Parathyroid adenoma (tissue), 2 donors: ENCODE results near the gene TACC2.
"Not testable (repeated sequence)": the region's sequence is repeated elsewhere in the genome, so short reads cannot be mapped to it uniquely, and the experiment has no call there.

ENCODE experiments used
- H2AFZ ChIP-seq: fragments of 300-600 bp; sonication (generic); one replicate; pipeline ENCODE4 v1.7.0; 2017; ENCODE audit warnings: antibody characterized with exemption, mild to moderate bottlenecking
- H3K27ac ChIP-seq: fragments of 300-600 bp; sonication (generic); one replicate; pipeline ENCODE4 v1.7.0; 2017
- H3K27me3 ChIP-seq: fragments of 300-600 bp; sonication (generic); one replicate; pipeline ENCODE4 v1.7.0; 2017; ENCODE audit warnings: low read length; ENCODE audit not compliant: control insufficient read depth, insufficient read depth
- H3K36me3 ChIP-seq: fragments of 300-600 bp; sonication (generic); one replicate; pipeline ENCODE4 v1.7.0; 2017; ENCODE audit warnings: low read length; ENCODE audit not compliant: control insufficient read depth, insufficient read depth
- H3K4me1 ChIP-seq: fragments of 300-600 bp; sonication (generic); one replicate; pipeline ENCODE4 v1.7.0; 2017; ENCODE audit warnings: control low read depth
- H3K4me2 ChIP-seq: fragments of 300-600 bp; sonication (generic); one replicate; pipeline ENCODE4 v1.7.0; 2017; ENCODE audit warnings: low read length
- H3K4me3 ChIP-seq: fragments of 300-600 bp; sonication (generic); one replicate; pipeline ENCODE4 v1.7.0; 2017; ENCODE audit warnings: low read depth, low read length
- H3K79me2 ChIP-seq: fragments of 300-600 bp; sonication (generic); one replicate; pipeline ENCODE4 v1.7.0; 2017; ENCODE audit warnings: control low read depth
- H3K9ac ChIP-seq: fragments of 300-600 bp; sonication (generic); one replicate; pipeline ENCODE4 v1.7.0; 2017; ENCODE audit warnings: mild to moderate bottlenecking
- H3K9me3 ChIP-seq: fragments of 300-600 bp; sonication (generic); one replicate; pipeline ENCODE4 v1.7.0; 2017; ENCODE audit warnings: low read length; ENCODE audit not compliant: control insufficient read depth
- CTCF ChIP-seq: fragments of 300-600 bp; sonication (generic); IDR thresholded peaks from one replicate; pipeline ENCODE4 v1.7.0; 2017; ENCODE audit warnings: antibody characterized with exemption, mild to moderate bottlenecking
- donor health status: primary hyperparathyroidism.

Gene TACC2

GRCh38 chr10:122087436-122087835 lies 98.5 kb downstream of the TACC2 start:
- H3K79me2 ChIP-seq, result no peaks in the 10 kb centered on the region
- no peaks in the 10 kb centered on the region for H3K27me3 ChIP-seq
- no peak overlapping the region for H3K9ac ChIP-seq
- no peak for TF ChIP-seq CTCF
- H3K4me3 ChIP-seq, result no peak overlapping the region
- H3K27ac ChIP-seq, result no peak overlapping the region
- H3K9me3 ChIP-seq, result no peaks in the 10 kb centered on the region
- peaks cover 8% of the 10 kb centered on the region for H3K4me1 ChIP-seq
- H3K36me3 ChIP-seq, result no peaks in the 10 kb centered on the region
- H3K4me2 ChIP-seq, result no peak overlapping the region
- no peak overlapping the region for H2AFZ ChIP-seq

GRCh38 chr10:122089311-122090017 lies 100.5 kb downstream of the TACC2 start:
- Histone ChIP-seq H3K4me1 (peaks cover 8% of the 10 kb centered on the region), H3K79me2 (no peaks in the 10 kb centered on the region), H3K4me2 (no peak overlapping the region), H3K36me3 (no peaks in the 10 kb centered on the region), H3K27me3 (no peaks in the 10 kb centered on the region), H2AFZ (no peak overlapping the region), H3K27ac (no peak overlapping the region), H3K4me3 (no peak overlapping the region), H3K9ac (no peak overlapping the region), H3K9me3 (no peaks in the 10 kb centered on the region)
- no peak for TF ChIP-seq CTCF

- Histone ChIP-seq H3K27me3 (no peaks in the 10 kb centered on the region), H3K79me2 (no peaks in the 10 kb centered on the region), H3K9me3 (no peaks in the 10 kb centered on the region), H3K4me2 (no peak overlapping the region), H2AFZ (no peak overlapping the region), H3K9ac (no peak overlapping the region), H3K4me1 (peaks cover 8% of the 10 kb centered on the region), H3K4me3 (no peak overlapping the region), H3K27ac (no peak overlapping the region), H3K36me3 (no peaks in the 10 kb centered on the region)
- no peak for TF ChIP-seq CTCF
These were observed 102.8 kb downstream of the TACC2 start for GRCh38 chr10:122091722-122092121.

- no peaks in the 10 kb centered on the region for H3K79me2 ChIP-seq
- H3K9ac ChIP-seq, result no peak overlapping the region
- H3K9me3 ChIP-seq, result no peaks in the 10 kb centered on the region
- H3K4me3 ChIP-seq, result no peak overlapping the region
- no peak overlapping the region for H3K4me2 ChIP-seq
- H3K27me3 ChIP-seq, result no peaks in the 10 kb centered on the region
- no peak overlapping the region for H3K27ac ChIP-seq
- peaks cover 8% of the 10 kb centered on the region for H3K4me1 ChIP-seq
- no peak for TF ChIP-seq CTCF
- H2AFZ ChIP-seq, result no peak overlapping the region
- H3K36me3 ChIP-seq, result no peaks in the 10 kb centered on the region
These were observed 104.1 kb downstream of the TACC2 start for GRCh38 chr10:122093076-122093475.

GRCh38 chr10:122096181-122096580 lies 107.2 kb downstream of the TACC2 start:
- not testable (repeated sequence) for H3K4me1 ChIP-seq, H3K79me2 ChIP-seq, H3K9me3 ChIP-seq, H2AFZ ChIP-seq, H3K27ac ChIP-seq, H3K4me3 ChIP-seq, H3K9ac ChIP-seq, H3K27me3 ChIP-seq, H3K36me3 ChIP-seq, H3K4me2 ChIP-seq
